ENCODE data around the gene CACNA2D4. TPM values are rescaled to one million over a fixed set of nuclear protein-coding genes. Genes with fewer than 3 reads are reported as not detected.
"Not testable (repeated sequence)": the region's sequence is repeated elsewhere in the genome, so short reads cannot be mapped to it uniquely, and the experiment has no call there.

Gene CACNA2D4
- total RNA-seq = 1 to 10 TPM; 3.4 to 7.1 (median 3.5) TPM

- H3K9me3 Mint-ChIP-seq = no peaks in the 10 kb centered on the region
- peaks cover 16% of the 10 kb centered on the region for H3K4me1 Mint-ChIP-seq (ENCODE audit: low read depth)
- H3K4me3 Mint-ChIP-seq = peak within 1 kb of the TSS; percentile 16
- DNase-seq = no peak
- no peak for ATAC-seq
- H3K27me3 Mint-ChIP-seq (ENCODE audit: low read depth) = peaks cover 5% of the 10 kb centered on the region
- H3K36me3 Mint-ChIP-seq (ENCODE audit: insufficient read depth) = no peaks in the 10 kb centered on the region
Observed at GRCh38 chr12:1918081-1918883, at the start of gene CACNA2D4. Gene CACNA2D4, minus strand, starts transcription at chr12:1918652. Its CDS starts 179 bp downstream, at chr12:1918473.

GRCh38 chr12:1966561-1967226, 48.2 kb upstream of the CACNA2D4 start:
- DNase-seq = no peak
- Mint-ChIP-seq H3K4me3 (no peak overlapping the region), H3K36me3 (ENCODE audit: insufficient read depth) (peaks cover 24% of the 10 kb centered on the region), H3K9me3 (no peaks in the 10 kb centered on the region), H3K4me1 (ENCODE audit: low read depth) (no peaks in the 10 kb centered on the region), H3K27me3 (ENCODE audit: low read depth) (no peaks in the 10 kb centered on the region)
- ATAC-seq = no peak

GRCh38 chr12:1965916-1966315, 47.5 kb upstream of the CACNA2D4 start:
- H3K27me3 Mint-ChIP-seq (ENCODE audit: low read depth) = no peaks in the 10 kb centered on the region

GRCh38 chr12:1962051-1963020, 43.9 kb upstream of the CACNA2D4 start:
- Mint-ChIP-seq H3K4me3 (no peak overlapping the region), H3K4me1 (ENCODE audit: low read depth) (no peaks in the 10 kb centered on the region), H3K27me3 (ENCODE audit: low read depth) (no peaks in the 10 kb centered on the region), H3K9me3 (no peaks in the 10 kb centered on the region), H3K36me3 (ENCODE audit: insufficient read depth) (peaks cover 46% of the 10 kb centered on the region)
- ATAC-seq = no peak
- no peak for DNase-seq

More at GRCh38 chr12:1965916-1966315, 47.5 kb upstream of the CACNA2D4 start:
- Mint-ChIP-seq H3K4me3 (no peak overlapping the region), H3K36me3 (ENCODE audit: insufficient read depth) (peaks cover 32% of the 10 kb centered on the region), H3K4me1 (ENCODE audit: low read depth) (no peaks in the 10 kb centered on the region), H3K9me3 (no peaks in the 10 kb centered on the region)
- no peak for ATAC-seq
- DNase-seq = no peak

- no peaks in the 10 kb centered on the region for H3K9me3 Mint-ChIP-seq
- H3K27me3 Mint-ChIP-seq (ENCODE audit: low read depth) = no peaks in the 10 kb centered on the region
- no peaks in the 10 kb centered on the region for H3K4me1 Mint-ChIP-seq (ENCODE audit: low read depth)
- no peak for ATAC-seq
- H3K36me3 Mint-ChIP-seq (ENCODE audit: insufficient read depth) = peaks cover 32% of the 10 kb centered on the region
- H3K4me3 Mint-ChIP-seq = no peak overlapping the region
- DNase-seq = no peak
Observed at GRCh38 chr12:1956716-1957115, 38.3 kb upstream of the CACNA2D4 start.

- peaks cover 37% of the 10 kb centered on the region for H3K36me3 Mint-ChIP-seq (ENCODE audit: insufficient read depth)
- H3K4me1 Mint-ChIP-seq (ENCODE audit: low read depth) = peaks cover 3% of the 10 kb centered on the region
- no peak overlapping the region for H3K4me3 Mint-ChIP-seq
- DNase-seq = no peak
- H3K9me3 Mint-ChIP-seq = no peaks in the 10 kb centered on the region
- ATAC-seq = no peak
- H3K27me3 Mint-ChIP-seq (ENCODE audit: low read depth) = no peaks in the 10 kb centered on the region
Observed at GRCh38 chr12:1949771-1950470, 31.5 kb upstream of the CACNA2D4 start.

GRCh38 chr12:1948883-1949282, 30.4 kb upstream of the CACNA2D4 start:
- DNase-seq = no peak
- ATAC-seq = no peak
- H3K36me3 Mint-ChIP-seq (ENCODE audit: insufficient read depth) = peaks cover 42% of the 10 kb centered on the region

GRCh38 chr12:1947081-1947480, 28.6 kb upstream of the CACNA2D4 start:
- Mint-ChIP-seq H3K27me3 (ENCODE audit: low read depth) (no peaks in the 10 kb centered on the region), H3K36me3 (ENCODE audit: insufficient read depth) (peaks cover 44% of the 10 kb centered on the region)
- ATAC-seq = no peak

More at GRCh38 chr12:1948883-1949282, 30.4 kb upstream of the CACNA2D4 start:
- H3K4me1 Mint-ChIP-seq (ENCODE audit: low read depth) = peaks cover 3% of the 10 kb centered on the region
- no peak overlapping the region for H3K4me3 Mint-ChIP-seq
- no peaks in the 10 kb centered on the region for H3K27me3 Mint-ChIP-seq (ENCODE audit: low read depth)
- H3K9me3 Mint-ChIP-seq = no peaks in the 10 kb centered on the region

GRCh38 chr12:1946296-1946695, 27.8 kb upstream of the CACNA2D4 start:
- ATAC-seq = no peak
- H3K27me3 Mint-ChIP-seq (ENCODE audit: low read depth) = no peaks in the 10 kb centered on the region
- H3K4me1 Mint-ChIP-seq (ENCODE audit: low read depth) = peaks cover 3% of the 10 kb centered on the region
- peaks cover 40% of the 10 kb centered on the region for H3K36me3 Mint-ChIP-seq (ENCODE audit: insufficient read depth)
- H3K9me3 Mint-ChIP-seq = no peaks in the 10 kb centered on the region
- no peak overlapping the region for H3K4me3 Mint-ChIP-seq
- DNase-seq = no peak

More at GRCh38 chr12:1947081-1947480, 28.6 kb upstream of the CACNA2D4 start:
- H3K9me3 Mint-ChIP-seq = no peaks in the 10 kb centered on the region
- no peak overlapping the region for H3K4me3 Mint-ChIP-seq
- peaks cover 3% of the 10 kb centered on the region for H3K4me1 Mint-ChIP-seq (ENCODE audit: low read depth)
- DNase-seq = no peak

GRCh38 chr12:1945502-1945901, 27.1 kb upstream of the CACNA2D4 start:
- not testable (repeated sequence) for H3K27me3 Mint-ChIP-seq (ENCODE audit: low read depth); ATAC-seq; DNase-seq; H3K4me1 Mint-ChIP-seq (ENCODE audit: low read depth); H3K9me3 Mint-ChIP-seq; H3K4me3 Mint-ChIP-seq
- H3K36me3 Mint-ChIP-seq (ENCODE audit: insufficient read depth) = peaks cover 46% of the 10 kb centered on the region

- no peak overlapping the region for H3K4me3 Mint-ChIP-seq
- H3K9me3 Mint-ChIP-seq = no peaks in the 10 kb centered on the region
- ATAC-seq (peak; percentile 93 to 95), DNase-seq (peak; percentile 93)
- H3K4me1 Mint-ChIP-seq (ENCODE audit: low read depth) = peaks cover 4% of the 10 kb centered on the region
- H3K36me3 Mint-ChIP-seq (ENCODE audit: insufficient read depth) = peaks cover 22% of the 10 kb centered on the region
- H3K27me3 Mint-ChIP-seq (ENCODE audit: low read depth) = no peaks in the 10 kb centered on the region
Observed at GRCh38 chr12:1939801-1940607, 21.6 kb upstream of the CACNA2D4 start.

GRCh38 chr12:1939331-1939730, 20.9 kb upstream of the CACNA2D4 start:
- peaks cover 16% of the 10 kb centered on the region for H3K36me3 Mint-ChIP-seq (ENCODE audit: insufficient read depth)
- no peak for ATAC-seq
- no peaks in the 10 kb centered on the region for H3K27me3 Mint-ChIP-seq (ENCODE audit: low read depth)
- H3K4me3 Mint-ChIP-seq = no peak overlapping the region
- no peaks in the 10 kb centered on the region for H3K9me3 Mint-ChIP-seq
- no peak for DNase-seq
- peaks cover 4% of the 10 kb centered on the region for H3K4me1 Mint-ChIP-seq (ENCODE audit: low read depth)
